HepG2 (cell line): ENCODE measurements around the gene CAPRIN1. TPM values are rescaled to one million over a fixed set of nuclear protein-coding genes. Genes with fewer than 3 reads are reported as not detected.

ENCODE experiments used
- ARNT ChIP-seq: fragments of 450-650 bp; IDR thresholded peaks from 2 replicates; pipeline ENCODE4 v1.6.1; 2017
- HOXA9 ChIP-seq: sonication (generic); formaldehyde crosslinking; IDR thresholded peaks from 2 replicates; pipeline ENCODE4 v1.8.1; 2022; ENCODE audit warnings: missing genetic modification reagents, mild to moderate bottlenecking, moderate library complexity, borderline replicate concordance
- KAT7 ChIP-seq: IDR thresholded peaks from 2 replicates; pipeline ENCODE4 v1.6.1; 2018; ENCODE audit warnings: borderline replicate concordance, missing compliant biosample characterization
- NPAS2 ChIP-seq: sonication (generic); formaldehyde crosslinking; IDR thresholded peaks from 2 replicates; pipeline ENCODE4 v1.8.0; 2022; ENCODE audit warnings: mild to moderate bottlenecking, missing genetic modification reagents, borderline replicate concordance
- PAF1 ChIP-seq: IDR thresholded peaks from 2 replicates; pipeline ENCODE4 v1.6.1; 2016; ENCODE audit warnings: missing genetic modification reagents, missing compliant biosample characterization
- PPARG ChIP-seq: conservative IDR thresholded peaks from 2 replicates; pipeline ENCODE4 v1.6.1; 2016; ENCODE audit warnings: missing biosample characterization, missing genetic modification reagents
- REXO4 ChIP-seq: sonication (generic); formaldehyde crosslinking; IDR thresholded peaks from 2 replicates; pipeline ENCODE4 v1.8.0; 2022; ENCODE audit warnings: missing genetic modification reagents, mild to moderate bottlenecking, borderline replicate concordance
- SMARCE1 ChIP-seq: fragments of 450-650 bp; IDR thresholded peaks from 2 replicates; pipeline ENCODE4 v1.6.1; 2017; ENCODE audit warnings: borderline replicate concordance
- ZFP82 ChIP-seq: sonication (generic); formaldehyde crosslinking; IDR thresholded peaks from 2 replicates; pipeline ENCODE4 v1.5.1; 2020; ENCODE audit warnings: mild to moderate bottlenecking, missing genetic modification reagents, borderline replicate concordance
- ZFP90 ChIP-seq: sonication (generic); formaldehyde crosslinking; IDR thresholded peaks from 2 replicates; pipeline ENCODE4 v1.8.0; 2022; ENCODE audit warnings: missing genetic modification reagents, mild to moderate bottlenecking, inconsistent platforms, borderline replicate concordance
- ZNF143 ChIP-seq: sonication (generic); formaldehyde crosslinking; IDR thresholded peaks from 2 replicates; pipeline ENCODE4 v1.4.0; 2020; ENCODE audit warnings: missing genetic modification reagents
- ZNF232 ChIP-seq: sonication (generic); formaldehyde crosslinking; IDR thresholded peaks from 2 replicates; pipeline ENCODE4 v1.4.0; 2020; ENCODE audit warnings: missing genetic modification reagents, borderline replicate concordance
- ZNF296 ChIP-seq: sonication (generic); formaldehyde crosslinking; conservative IDR thresholded peaks from 2 replicates; pipeline ENCODE4 v1.5.0; 2020; ENCODE audit warnings: mild to moderate bottlenecking, missing genetic modification reagents
- ZNF3 ChIP-seq: IDR thresholded peaks from 2 replicates; pipeline ENCODE4 v1.7.0; 2017; ENCODE audit warnings: inconsistent platforms
- ZNF335 ChIP-seq: sonication (generic); formaldehyde crosslinking; IDR thresholded peaks from 2 replicates; pipeline ENCODE4 v1.4.0; 2020; ENCODE audit warnings: missing genetic modification reagents
- ZNF75D ChIP-seq: sonication (generic); formaldehyde crosslinking; IDR thresholded peaks from 2 replicates; pipeline ENCODE4 v1.8.1; 2023; ENCODE audit warnings: missing genetic modification reagents, mild to moderate bottlenecking, borderline replicate concordance
- ZSCAN21 ChIP-seq: sonication (generic); formaldehyde crosslinking; IDR thresholded peaks from 2 replicates; pipeline ENCODE4 v1.8.0; 2022; ENCODE audit warnings: mild to moderate bottlenecking, missing genetic modification reagents, moderate library complexity, borderline replicate concordance
- polyA plus RNA-seq, 8 experiments: library from polyadenylated mRNA; depleted of rRNA in 3 of 8; stranded (reverse) in 7 of 8; unstranded in 1 of 8; fragments of >200 nt; fragmentation: Illumina TruSeq in 4 of 8; extraction: Trizol in 4 of 8; gene quantifications; 2 replicates each; pipeline versions ENCODE4 v1.2.1 to v1.2.3, GENCODE V29; 2011 to 2016; ENCODE audit warnings: low read depth in 4 of 8, missing spikeins in 1 of 8, mixed read lengths in 1 of 8; ENCODE audit not compliant: insufficient read depth in 1 of 8
- total RNA-seq, 5 experiments: library from RNA; depleted of rRNA; stranded (reverse); fragments of >200 nt; fragmentation: Illumina TruSeq; extraction: Trizol; gene quantifications; 2 replicates each; pipeline ENCODE4 v1.2.3, GENCODE V29; 2016; ENCODE audit warnings: low read depth in 1 of 5
- TF ChIP-seq, protein P1 (sequence below): sonication (generic); formaldehyde crosslinking; IDR thresholded peaks from 2 replicates; pipeline ENCODE4 v1.4.0; 2020; ENCODE audit warnings: mild to moderate bottlenecking, missing genetic modification reagents
- TF ChIP-seq, protein P2 (sequence below), 2 experiments: sonication (generic) in 1 of 2; formaldehyde crosslinking in 1 of 2; IDR thresholded peaks; 2 replicates each; pipeline versions ENCODE4 v1.6.1 to v1.9.0; 2014 to 2022; ENCODE audit warnings: antibody characterized with exemption in 1 of 2, borderline replicate concordance in 1 of 2, inconsistent platforms in 1 of 2, low read depth in 1 of 2, missing genetic modification reagents in 1 of 2
- TF ChIP-seq, protein P3 (sequence below): sonication (generic); formaldehyde crosslinking; IDR thresholded peaks from 2 replicates; pipeline ENCODE4 v1.8.0; 2023; ENCODE audit warnings: mild to moderate bottlenecking, missing genetic modification reagents
- TF ChIP-seq, protein P4 (sequence below): sonication (generic); formaldehyde crosslinking; IDR thresholded peaks from 2 replicates; pipeline ENCODE4 v1.5.0; 2020; ENCODE audit warnings: missing genetic modification reagents

CAPRIN1 gene
- total and polyA plus RNA-seq, 2 of the 13 experiments (the other 11 are each of a cell fraction or from before 2014, with no cell fraction given), result 114 to 162 TPM

DNA sequence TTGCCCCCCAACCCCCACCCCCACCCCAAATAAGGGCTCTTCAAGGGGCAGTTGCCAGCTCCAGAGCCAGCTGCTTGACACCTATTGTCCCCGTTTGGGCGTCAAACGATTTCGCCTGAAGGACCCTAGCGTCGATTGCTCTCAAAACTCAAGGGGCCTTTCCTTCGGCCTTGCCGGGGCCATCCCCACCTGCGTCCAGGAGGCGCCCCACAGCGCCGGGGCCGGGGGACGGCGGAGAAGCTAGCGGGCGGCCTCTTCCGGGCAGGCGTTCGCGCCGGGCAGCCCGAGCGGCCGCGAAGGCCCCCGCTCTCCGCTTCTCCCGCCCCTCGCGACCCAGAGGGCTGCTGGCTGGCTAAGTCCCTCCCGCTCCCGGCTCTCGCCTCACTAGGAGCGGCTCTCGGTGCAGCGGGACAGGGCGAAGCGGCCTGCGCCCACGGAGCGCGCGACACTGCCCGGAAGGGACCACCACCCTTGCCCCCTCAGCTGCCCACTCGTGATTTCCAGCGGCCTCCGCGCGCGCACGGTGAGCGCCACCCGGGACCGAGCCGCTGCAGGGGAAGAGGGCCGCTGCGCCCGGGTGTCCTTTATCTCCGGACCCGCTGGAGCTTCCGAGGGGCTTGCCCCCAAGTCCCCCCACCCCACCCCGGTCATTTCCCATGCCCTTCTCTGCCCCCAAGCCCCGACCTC, at the start of gene CAPRIN1 (continued):
- TF ChIP-seq SMARCE1, result no peak
- peak; percentile 99 for TF ChIP-seq ZNF335
- TF ChIP-seq REXO4 (CRISPR knock-in tag), result no peak
- TF ChIP-seq HOXA9 (CRISPR knock-in tag), result peak; percentile 59; the same call in 1 of the 2 replicates
- TF ChIP-seq ZSCAN21, result peak; percentile 74; the same call in 1 of the 2 replicates
- no peak for TF ChIP-seq KAT7 (CRISPR knock-in tag)
- TF ChIP-seq, protein P1, sequence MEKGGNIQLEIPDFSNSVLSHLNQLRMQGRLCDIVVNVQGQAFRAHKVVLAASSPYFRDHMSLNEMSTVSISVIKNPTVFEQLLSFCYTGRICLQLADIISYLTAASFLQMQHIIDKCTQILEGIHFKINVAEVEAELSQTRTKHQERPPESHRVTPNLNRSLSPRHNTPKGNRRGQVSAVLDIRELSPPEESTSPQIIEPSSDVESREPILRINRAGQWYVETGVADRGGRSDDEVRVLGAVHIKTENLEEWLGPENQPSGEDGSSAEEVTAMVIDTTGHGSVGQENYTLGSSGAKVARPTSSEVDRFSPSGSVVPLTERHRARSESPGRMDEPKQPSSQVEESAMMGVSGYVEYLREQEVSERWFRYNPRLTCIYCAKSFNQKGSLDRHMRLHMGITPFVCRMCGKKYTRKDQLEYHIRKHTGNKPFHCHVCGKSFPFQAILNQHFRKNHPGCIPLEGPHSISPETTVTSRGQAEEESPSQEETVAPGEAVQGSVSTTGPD (CRISPR knock-in tag), result no peak
- no peak for TF ChIP-seq ZFP82 (CRISPR knock-in tag)
- no peak for TF ChIP-seq ARNT
- TF ChIP-seq ZNF75D (CRISPR knock-in tag), result no peak
- no peak for TF ChIP-seq NPAS2
- TF ChIP-seq ZNF143 (CRISPR knock-in tag), result peak; percentile 66; the same call in 1 of the 2 replicates
- TF ChIP-seq, protein P2, sequence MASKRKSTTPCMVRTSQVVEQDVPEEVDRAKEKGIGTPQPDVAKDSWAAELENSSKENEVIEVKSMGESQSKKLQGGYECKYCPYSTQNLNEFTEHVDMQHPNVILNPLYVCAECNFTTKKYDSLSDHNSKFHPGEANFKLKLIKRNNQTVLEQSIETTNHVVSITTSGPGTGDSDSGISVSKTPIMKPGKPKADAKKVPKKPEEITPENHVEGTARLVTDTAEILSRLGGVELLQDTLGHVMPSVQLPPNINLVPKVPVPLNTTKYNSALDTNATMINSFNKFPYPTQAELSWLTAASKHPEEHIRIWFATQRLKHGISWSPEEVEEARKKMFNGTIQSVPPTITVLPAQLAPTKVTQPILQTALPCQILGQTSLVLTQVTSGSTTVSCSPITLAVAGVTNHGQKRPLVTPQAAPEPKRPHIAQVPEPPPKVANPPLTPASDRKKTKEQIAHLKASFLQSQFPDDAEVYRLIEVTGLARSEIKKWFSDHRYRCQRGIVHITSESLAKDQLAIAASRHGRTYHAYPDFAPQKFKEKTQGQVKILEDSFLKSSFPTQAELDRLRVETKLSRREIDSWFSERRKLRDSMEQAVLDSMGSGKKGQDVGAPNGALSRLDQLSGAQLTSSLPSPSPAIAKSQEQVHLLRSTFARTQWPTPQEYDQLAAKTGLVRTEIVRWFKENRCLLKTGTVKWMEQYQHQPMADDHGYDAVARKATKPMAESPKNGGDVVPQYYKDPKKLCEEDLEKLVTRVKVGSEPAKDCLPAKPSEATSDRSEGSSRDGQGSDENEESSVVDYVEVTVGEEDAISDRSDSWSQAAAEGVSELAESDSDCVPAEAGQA (IDR thresholded peaks at IDR 0.05; ENCODE audit: low read depth), result no peak
- TF ChIP-seq, protein P2 (CRISPR knock-in tag; IDR thresholded peaks at IDR 0.05; ENCODE audit: borderline replicate concordance), result no peak
- TF ChIP-seq, protein P3, sequence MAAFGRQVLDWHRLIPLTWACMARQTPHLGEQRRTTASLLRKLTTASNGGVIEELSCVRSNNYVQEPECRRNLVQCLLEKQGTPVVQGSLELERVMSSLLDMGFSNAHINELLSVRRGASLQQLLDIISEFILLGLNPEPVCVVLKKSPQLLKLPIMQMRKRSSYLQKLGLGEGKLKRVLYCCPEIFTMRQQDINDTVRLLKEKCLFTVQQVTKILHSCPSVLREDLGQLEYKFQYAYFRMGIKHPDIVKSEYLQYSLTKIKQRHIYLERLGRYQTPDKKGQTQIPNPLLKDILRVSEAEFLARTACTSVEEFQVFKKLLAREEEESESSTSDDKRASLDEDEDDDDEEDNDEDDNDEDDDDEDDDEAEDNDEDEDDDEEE (CRISPR knock-in tag), result no peak
- no peak for TF ChIP-seq ZNF3 (CRISPR knock-in tag)
- TF ChIP-seq ZFP90 (CRISPR knock-in tag), result no peak
- no peak for TF ChIP-seq PAF1 (CRISPR knock-in tag)
- 0 out of 2 replicates have a peak, but pooled peaks have one; percentile 30 for TF ChIP-seq ZNF232 (CRISPR knock-in tag)
- TF ChIP-seq, protein P4, sequence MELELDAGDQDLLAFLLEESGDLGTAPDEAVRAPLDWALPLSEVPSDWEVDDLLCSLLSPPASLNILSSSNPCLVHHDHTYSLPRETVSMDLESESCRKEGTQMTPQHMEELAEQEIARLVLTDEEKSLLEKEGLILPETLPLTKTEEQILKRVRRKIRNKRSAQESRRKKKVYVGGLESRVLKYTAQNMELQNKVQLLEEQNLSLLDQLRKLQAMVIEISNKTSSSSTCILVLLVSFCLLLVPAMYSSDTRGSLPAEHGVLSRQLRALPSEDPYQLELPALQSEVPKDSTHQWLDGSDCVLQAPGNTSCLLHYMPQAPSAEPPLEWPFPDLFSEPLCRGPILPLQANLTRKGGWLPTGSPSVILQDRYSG (CRISPR knock-in tag), result 0 out of 2 replicates have a peak, but pooled peaks have one; percentile 12
- TF ChIP-seq PPARG (CRISPR knock-in tag), result no peak
- TF ChIP-seq ZNF296 (CRISPR knock-in tag), result no peak
